ENCODE measurements around the gene UNC13C.

DNA sequence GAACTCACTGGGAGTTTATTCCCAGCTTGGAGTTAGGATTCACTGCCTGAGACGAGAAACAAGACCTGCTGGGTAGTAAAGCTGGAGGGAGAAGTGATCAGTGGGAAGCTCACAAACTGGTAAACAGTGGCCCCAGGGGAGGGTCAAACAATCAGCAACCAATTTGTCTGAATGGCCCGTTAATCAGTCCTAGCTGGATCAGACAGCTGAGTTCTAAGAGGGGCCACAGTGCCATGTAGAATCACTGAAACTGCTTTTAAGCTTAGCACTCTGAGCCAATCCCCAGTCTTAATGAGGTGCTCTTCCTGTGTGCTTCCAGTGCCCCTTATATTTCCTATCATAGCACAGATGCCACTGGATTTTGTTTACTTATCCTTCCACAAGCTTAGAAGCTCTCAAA lies 626.8 kb downstream of the UNC13C start:
- TF ChIP-seq, protein P1, sequence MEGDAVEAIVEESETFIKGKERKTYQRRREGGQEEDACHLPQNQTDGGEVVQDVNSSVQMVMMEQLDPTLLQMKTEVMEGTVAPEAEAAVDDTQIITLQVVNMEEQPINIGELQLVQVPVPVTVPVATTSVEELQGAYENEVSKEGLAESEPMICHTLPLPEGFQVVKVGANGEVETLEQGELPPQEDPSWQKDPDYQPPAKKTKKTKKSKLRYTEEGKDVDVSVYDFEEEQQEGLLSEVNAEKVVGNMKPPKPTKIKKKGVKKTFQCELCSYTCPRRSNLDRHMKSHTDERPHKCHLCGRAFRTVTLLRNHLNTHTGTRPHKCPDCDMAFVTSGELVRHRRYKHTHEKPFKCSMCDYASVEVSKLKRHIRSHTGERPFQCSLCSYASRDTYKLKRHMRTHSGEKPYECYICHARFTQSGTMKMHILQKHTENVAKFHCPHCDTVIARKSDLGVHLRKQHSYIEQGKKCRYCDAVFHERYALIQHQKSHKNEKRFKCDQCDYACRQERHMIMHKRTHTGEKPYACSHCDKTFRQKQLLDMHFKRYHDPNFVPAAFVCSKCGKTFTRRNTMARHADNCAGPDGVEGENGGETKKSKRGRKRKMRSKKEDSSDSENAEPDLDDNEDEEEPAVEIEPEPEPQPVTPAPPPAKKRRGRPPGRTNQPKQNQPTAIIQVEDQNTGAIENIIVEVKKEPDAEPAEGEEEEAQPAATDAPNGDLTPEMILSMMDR (conservative IDR thresholded peaks at IDR 0.05 in 1 of 2, IDR thresholded peaks at IDR 0.05 in 1 of 2; ENCODE audit: extremely low read depth in 1 of 2, insufficient read depth in 1 of 2, low read depth in 1 of 2, low read length in 2 of 2), result no peak
- TF ChIP-seq EZH2 (IDR thresholded peaks at IDR 0.05; ENCODE audit: borderline replicate concordance, low read length), result no peak
